Hematopoietic multipotent progenitor cell treated with erythropoietin and hydrocortisone succinate and interleukin-3 and kit ligand, for 15 days (in vitro differentiated cells): ENCODE measurements around the gene HNF1B.
"Not testable (repeated sequence)": the region's sequence is repeated elsewhere in the genome, so short reads cannot be mapped to it uniquely, and the experiment has no call there.

ENCODE experiments used
- DNase-seq: peaks from one replicate; pipeline ENCODE4 v3.0.0-alpha.2; 2015; ENCODE audit warnings: low spot score

Gene HNF1B

GRCh38 chr17:37744961-37745800 is at the start of gene HNF1B:
TSS of gene HNF1B (minus strand) at chr17:37745059. CDS start at chr17:37744884, 175 bp downstream.
- DNase-seq: no peak

DNA sequence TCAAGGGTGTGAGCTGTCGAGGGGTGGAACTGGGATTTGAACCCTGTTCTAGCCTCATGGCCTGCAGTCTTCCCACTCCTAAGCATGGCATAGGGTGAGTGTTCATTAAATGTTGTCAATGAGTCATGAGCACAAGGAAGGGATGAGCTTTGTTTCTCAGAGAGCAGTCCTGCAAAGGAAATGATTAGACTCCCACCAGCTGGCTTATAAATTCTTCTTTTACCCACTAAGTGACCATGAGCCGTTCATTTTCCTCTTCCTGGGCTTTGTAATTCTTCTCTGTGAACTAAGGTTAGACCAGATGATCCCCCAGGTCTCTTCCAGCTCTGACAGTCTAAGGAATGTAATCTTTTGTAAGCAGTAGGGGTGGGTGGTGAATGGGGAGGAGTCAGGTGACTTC is 47.9 kb upstream of the HNF1B start:
- DNase-seq: no peak

- DNase-seq: peak; percentile 61
Measured at GRCh38 chr17:37791447-37792399, 46.9 kb upstream of the HNF1B start.

- no peak for DNase-seq
Measured at GRCh38 chr17:37789771-37790541, 45.1 kb upstream of the HNF1B start.

DNA sequence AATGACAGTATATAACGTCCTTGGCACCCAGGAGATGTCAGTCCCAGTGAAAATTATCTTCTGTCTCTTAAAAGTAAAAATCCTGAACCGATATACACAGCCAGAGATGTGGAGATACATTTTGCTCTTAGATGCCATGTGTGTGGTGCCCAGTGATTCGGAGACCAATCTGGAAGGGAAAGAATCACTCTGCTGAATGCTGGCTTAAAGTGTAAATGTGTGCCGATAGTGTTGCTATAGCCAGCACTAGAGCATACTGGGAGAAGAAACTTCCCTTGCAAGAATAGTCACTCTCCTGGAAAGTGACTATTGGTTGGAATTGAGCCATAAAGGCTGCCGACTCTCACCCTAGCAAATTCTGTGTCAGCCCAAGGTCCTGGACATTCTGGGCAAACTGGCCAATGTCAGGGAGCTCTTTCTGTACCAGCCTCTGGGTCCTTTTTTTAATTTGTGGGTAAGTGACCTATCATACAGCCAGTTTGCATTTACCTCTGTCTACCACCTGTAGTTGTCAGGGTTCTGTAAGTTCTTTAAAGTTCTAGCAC is 44.2 kb upstream of the HNF1B start:
- no peak for DNase-seq

- no peak for DNase-seq
Measured at GRCh38 chr17:37788526-37788925, 43.7 kb upstream of the HNF1B start.

GRCh38 chr17:37787055-37787757 is 42.3 kb upstream of the HNF1B start:
- DNase-seq: no peak

DNA sequence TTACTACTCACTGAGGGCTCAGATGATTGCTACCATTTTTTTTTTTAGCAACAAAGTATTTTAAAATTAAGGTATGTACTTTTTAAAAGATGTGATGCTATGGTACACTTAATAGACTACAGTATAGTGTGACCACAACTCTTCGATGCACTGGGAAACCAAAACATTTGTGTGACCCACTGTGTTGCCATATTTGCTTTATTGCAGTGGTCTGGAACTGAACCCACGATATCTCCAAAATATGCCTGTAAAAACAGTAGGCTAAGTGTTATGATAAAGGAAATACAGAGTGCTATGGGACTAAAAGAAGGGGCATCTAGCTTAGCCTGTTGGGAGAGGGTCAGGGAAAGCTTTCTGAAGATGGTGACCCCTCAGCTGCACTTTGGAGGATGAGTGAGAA is 41.6 kb upstream of the HNF1B start:
- no peak for DNase-seq

DNA sequence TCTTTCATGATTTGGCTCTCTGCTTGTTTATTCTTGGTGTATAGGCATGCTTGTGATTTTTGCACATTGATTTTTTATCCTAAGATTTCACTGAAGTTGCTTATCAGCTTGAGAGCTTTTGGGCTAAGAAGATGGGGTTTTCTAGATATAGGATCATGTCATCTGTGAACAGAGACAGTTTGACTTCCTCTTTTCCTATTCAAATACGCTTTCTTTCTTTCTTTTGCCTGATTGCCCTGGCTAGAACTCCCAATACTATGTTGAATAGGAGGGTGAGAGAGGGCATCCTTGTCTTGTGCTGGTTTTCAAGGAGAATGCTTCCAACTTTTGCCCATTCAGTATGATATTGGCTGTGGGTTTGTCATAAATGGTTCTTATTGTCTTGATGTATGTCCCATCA is 37.6 kb upstream of the HNF1B start:
- not testable (repeated sequence) for DNase-seq

DNA sequence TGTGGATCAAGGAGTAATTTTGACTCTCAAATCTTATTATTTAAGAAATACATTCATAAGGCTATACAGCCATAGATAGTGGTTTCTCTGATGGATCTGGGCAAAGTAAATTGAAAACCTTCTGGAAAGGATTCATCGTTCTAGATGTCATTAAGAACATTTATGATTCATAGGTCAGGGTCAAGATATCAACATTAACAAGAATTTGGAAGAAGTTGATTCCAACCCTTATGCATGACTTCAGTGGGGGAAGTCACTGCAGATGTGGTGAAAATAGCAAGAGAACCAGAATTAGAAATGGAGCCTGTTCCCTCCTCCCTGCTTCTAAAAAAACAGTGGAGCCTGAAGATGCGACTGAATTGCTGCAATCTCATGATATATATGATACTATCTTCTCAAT is 36.6 kb upstream of the HNF1B start:
- DNase-seq: no peak

GRCh38 chr17:37779554-37779953 is 34.7 kb upstream of the HNF1B start:
- no peak for DNase-seq

DNA sequence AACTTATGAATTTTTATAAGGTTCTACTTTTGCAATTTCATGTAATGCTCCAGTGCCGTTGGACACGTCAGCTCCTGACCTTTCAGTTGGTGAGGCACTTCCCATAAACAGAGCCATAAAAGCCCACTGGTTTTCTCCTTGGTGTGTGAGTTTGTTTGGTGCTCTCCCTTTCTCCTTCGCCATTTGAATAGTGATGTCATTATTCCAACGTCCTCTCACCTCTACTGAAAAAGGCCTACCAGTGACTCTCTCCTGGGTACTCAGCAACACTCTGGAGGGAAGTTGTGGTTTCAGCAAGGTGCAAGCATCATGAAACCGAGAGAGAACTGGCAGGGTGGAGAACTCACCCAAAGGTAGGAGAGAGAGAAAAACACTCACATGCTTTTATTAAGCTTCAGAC is 29.6 kb upstream of the HNF1B start:
- no peak for DNase-seq

- DNase-seq: no peak
Measured at GRCh38 chr17:37772982-37773381, 28.1 kb upstream of the HNF1B start.

DNA sequence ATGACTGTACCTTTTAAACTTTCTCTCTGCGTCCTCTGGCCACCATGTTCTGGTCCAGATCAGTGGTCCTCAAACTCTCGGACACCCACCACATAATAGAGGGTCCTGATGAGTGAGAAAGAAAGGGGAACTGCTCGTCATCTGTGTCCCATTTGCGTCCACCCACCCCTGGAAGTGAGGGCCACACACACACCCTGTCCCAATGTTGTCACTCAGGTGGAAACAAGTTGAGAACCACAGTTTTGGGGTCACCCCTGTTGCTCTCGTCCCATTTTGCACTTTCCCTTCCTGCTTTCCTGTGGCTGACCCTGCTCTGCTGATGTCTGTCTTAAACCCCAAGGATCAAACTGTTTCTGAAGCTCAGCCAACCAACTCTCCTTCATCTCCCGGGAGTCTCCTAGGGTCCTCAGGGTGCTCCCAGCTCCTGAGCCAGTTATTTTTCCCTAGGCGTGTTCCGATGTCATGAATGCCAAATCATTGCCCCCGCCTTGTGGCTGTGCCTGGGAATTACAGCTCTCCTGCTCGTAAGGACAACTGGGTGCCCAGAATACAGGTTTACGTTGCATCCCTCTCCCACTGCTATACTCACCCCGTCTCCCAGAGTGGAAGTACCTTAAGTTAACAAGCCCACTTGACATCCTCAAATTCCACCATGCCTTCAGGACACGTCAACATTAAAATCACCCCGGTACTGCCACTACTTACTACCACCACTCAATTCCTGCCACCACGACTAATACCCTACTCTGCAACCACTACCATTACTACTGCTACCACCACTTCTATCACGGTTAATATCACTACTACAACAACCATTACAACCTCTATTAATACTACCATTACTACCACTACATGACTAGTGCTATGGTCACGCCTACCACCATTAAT is 26.0 kb upstream of the HNF1B start:
- peak; percentile 38 for DNase-seq

GRCh38 chr17:37769050-37769449 is 24.2 kb upstream of the HNF1B start:
- no peak for DNase-seq

DNA sequence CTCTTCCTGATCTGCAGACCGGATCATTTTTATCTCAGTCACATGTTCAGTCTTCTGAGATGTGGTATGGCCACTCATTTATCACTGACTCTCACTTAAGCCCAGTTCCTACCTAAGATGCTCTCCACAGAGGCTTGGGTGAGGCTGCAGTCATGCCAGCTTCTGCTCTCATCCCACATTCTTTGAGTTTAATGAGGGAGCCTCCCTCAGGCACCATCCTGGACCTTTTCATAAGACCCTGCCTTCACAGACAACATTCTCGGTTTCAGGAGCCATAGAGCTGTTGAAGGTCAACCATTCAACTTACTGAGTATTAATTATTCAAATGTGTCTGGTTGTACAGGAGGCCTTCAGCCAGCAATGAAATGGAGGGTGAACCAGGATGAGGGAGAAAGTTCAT is 23.6 kb upstream of the HNF1B start:
- no peak for DNase-seq

- no peak for DNase-seq
Measured at GRCh38 chr17:37766971-37767370, 22.1 kb upstream of the HNF1B start.

- no peak for DNase-seq
Measured at GRCh38 chr17:37764383-37764782, 19.5 kb upstream of the HNF1B start.

- DNase-seq: no peak
Measured at GRCh38 chr17:37762666-37763065, 17.8 kb upstream of the HNF1B start.

DNA sequence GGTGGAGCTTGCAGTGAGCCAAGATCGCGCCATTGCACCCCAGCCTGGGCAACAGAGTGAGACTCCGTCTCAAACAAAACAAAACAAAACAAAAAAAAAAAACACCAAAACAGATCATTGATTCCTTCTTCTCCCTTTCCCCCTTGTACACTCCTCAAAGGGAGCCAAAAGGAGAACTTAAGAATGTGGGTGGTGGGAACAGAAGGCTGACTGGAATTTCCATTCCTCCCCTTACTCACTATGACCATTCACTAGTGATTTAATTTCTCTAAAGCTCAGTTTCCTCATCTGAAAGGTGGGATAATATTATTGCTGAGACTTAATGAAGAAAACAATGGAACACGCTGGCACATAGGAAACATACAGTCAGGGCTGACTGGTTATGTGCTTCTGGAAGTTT is 17.1 kb upstream of the HNF1B start:
- no peak for DNase-seq
